GM23338 (cell line): ENCODE data around the gene CCDC69.

Experiments used
- TF ChIP-seq, protein P1 (sequence below): IDR thresholded peaks from one replicate; pipeline ENCODE4 v1.6.1; 2018; ENCODE audit warnings: antibody characterized with exemption; ENCODE audit not compliant: unreplicated experiment
- TF ChIP-seq, protein P2 (sequence below), 2 experiments: fragments of 200-600 bp in 1 of 2; sonication (generic) in 1 of 2; conservative IDR thresholded peaks; 2 replicates each; pipeline versions ENCODE4 v1.5.1 to v1.6.1; 2016 to 2017; ENCODE audit warnings: antibody characterized with exemption in 2 of 2, low read depth in 2 of 2, mild to moderate bottlenecking in 2 of 2, moderate library complexity in 1 of 2

DNA sequence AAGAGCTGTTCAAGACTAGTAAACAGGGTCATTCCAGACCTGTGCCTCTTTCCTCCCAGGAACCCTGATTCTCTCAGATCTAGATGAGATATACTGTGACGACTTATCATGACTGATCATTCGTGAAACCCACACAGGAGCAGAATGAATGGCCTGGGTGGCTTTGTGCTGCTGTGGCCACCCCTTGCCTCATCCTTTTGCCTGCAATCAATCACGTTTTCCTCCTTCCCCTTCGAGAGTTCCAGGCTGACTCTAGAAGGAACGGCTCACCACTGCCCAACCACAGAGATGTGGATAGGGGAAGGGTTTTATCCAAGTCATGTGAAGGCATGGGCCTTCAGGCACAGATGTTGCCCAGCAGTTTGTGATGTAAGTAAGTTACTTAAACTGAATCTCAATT lies 72.1 kb downstream of the CCDC69 start:
- TF ChIP-seq, protein P1, sequence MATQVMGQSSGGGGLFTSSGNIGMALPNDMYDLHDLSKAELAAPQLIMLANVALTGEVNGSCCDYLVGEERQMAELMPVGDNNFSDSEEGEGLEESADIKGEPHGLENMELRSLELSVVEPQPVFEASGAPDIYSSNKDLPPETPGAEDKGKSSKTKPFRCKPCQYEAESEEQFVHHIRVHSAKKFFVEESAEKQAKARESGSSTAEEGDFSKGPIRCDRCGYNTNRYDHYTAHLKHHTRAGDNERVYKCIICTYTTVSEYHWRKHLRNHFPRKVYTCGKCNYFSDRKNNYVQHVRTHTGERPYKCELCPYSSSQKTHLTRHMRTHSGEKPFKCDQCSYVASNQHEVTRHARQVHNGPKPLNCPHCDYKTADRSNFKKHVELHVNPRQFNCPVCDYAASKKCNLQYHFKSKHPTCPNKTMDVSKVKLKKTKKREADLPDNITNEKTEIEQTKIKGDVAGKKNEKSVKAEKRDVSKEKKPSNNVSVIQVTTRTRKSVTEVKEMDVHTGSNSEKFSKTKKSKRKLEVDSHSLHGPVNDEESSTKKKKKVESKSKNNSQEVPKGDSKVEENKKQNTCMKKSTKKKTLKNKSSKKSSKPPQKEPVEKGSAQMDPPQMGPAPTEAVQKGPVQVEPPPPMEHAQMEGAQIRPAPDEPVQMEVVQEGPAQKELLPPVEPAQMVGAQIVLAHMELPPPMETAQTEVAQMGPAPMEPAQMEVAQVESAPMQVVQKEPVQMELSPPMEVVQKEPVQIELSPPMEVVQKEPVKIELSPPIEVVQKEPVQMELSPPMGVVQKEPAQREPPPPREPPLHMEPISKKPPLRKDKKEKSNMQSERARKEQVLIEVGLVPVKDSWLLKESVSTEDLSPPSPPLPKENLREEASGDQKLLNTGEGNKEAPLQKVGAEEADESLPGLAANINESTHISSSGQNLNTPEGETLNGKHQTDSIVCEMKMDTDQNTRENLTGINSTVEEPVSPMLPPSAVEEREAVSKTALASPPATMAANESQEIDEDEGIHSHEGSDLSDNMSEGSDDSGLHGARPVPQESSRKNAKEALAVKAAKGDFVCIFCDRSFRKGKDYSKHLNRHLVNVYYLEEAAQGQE: no peak
- TF ChIP-seq, protein P2, sequence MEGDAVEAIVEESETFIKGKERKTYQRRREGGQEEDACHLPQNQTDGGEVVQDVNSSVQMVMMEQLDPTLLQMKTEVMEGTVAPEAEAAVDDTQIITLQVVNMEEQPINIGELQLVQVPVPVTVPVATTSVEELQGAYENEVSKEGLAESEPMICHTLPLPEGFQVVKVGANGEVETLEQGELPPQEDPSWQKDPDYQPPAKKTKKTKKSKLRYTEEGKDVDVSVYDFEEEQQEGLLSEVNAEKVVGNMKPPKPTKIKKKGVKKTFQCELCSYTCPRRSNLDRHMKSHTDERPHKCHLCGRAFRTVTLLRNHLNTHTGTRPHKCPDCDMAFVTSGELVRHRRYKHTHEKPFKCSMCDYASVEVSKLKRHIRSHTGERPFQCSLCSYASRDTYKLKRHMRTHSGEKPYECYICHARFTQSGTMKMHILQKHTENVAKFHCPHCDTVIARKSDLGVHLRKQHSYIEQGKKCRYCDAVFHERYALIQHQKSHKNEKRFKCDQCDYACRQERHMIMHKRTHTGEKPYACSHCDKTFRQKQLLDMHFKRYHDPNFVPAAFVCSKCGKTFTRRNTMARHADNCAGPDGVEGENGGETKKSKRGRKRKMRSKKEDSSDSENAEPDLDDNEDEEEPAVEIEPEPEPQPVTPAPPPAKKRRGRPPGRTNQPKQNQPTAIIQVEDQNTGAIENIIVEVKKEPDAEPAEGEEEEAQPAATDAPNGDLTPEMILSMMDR (conservative IDR thresholded peaks at IDR 0.05; ENCODE audit: low read depth in 2 of 2): no peak
